ENCODE results near the gene MEAF6. TPM values are rescaled to one million over a fixed set of nuclear protein-coding genes. Genes with fewer than 3 reads are reported as not detected.

Gene MEAF6
- total and polyA plus RNA-seq, 2 of the 8 experiments (the other 6 are each of a cell fraction or from before 2014, with no cell fraction given) = 23.0 to 38.8 TPM

DNA sequence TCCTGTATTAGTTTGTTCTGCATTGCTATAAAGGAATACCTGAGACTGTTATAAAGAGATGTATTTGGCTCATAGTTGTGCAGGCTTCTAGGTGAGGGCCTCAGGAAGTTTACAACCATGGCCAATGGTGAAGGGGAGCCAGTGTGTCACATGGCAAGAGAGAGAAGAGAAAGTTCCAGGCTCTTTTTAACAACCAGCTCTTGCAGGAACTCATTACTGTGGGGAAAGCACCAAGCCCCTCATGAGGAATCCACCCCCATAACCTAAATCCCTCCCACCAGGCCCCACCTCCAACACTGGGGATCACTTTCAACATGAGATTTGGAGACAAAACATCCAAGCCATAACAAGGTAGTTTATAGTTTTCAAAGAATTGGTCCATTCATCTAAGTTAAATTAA lies 5.0 kb upstream of the MEAF6 start (continued):
- TF ChIP-seq, protein P1, sequence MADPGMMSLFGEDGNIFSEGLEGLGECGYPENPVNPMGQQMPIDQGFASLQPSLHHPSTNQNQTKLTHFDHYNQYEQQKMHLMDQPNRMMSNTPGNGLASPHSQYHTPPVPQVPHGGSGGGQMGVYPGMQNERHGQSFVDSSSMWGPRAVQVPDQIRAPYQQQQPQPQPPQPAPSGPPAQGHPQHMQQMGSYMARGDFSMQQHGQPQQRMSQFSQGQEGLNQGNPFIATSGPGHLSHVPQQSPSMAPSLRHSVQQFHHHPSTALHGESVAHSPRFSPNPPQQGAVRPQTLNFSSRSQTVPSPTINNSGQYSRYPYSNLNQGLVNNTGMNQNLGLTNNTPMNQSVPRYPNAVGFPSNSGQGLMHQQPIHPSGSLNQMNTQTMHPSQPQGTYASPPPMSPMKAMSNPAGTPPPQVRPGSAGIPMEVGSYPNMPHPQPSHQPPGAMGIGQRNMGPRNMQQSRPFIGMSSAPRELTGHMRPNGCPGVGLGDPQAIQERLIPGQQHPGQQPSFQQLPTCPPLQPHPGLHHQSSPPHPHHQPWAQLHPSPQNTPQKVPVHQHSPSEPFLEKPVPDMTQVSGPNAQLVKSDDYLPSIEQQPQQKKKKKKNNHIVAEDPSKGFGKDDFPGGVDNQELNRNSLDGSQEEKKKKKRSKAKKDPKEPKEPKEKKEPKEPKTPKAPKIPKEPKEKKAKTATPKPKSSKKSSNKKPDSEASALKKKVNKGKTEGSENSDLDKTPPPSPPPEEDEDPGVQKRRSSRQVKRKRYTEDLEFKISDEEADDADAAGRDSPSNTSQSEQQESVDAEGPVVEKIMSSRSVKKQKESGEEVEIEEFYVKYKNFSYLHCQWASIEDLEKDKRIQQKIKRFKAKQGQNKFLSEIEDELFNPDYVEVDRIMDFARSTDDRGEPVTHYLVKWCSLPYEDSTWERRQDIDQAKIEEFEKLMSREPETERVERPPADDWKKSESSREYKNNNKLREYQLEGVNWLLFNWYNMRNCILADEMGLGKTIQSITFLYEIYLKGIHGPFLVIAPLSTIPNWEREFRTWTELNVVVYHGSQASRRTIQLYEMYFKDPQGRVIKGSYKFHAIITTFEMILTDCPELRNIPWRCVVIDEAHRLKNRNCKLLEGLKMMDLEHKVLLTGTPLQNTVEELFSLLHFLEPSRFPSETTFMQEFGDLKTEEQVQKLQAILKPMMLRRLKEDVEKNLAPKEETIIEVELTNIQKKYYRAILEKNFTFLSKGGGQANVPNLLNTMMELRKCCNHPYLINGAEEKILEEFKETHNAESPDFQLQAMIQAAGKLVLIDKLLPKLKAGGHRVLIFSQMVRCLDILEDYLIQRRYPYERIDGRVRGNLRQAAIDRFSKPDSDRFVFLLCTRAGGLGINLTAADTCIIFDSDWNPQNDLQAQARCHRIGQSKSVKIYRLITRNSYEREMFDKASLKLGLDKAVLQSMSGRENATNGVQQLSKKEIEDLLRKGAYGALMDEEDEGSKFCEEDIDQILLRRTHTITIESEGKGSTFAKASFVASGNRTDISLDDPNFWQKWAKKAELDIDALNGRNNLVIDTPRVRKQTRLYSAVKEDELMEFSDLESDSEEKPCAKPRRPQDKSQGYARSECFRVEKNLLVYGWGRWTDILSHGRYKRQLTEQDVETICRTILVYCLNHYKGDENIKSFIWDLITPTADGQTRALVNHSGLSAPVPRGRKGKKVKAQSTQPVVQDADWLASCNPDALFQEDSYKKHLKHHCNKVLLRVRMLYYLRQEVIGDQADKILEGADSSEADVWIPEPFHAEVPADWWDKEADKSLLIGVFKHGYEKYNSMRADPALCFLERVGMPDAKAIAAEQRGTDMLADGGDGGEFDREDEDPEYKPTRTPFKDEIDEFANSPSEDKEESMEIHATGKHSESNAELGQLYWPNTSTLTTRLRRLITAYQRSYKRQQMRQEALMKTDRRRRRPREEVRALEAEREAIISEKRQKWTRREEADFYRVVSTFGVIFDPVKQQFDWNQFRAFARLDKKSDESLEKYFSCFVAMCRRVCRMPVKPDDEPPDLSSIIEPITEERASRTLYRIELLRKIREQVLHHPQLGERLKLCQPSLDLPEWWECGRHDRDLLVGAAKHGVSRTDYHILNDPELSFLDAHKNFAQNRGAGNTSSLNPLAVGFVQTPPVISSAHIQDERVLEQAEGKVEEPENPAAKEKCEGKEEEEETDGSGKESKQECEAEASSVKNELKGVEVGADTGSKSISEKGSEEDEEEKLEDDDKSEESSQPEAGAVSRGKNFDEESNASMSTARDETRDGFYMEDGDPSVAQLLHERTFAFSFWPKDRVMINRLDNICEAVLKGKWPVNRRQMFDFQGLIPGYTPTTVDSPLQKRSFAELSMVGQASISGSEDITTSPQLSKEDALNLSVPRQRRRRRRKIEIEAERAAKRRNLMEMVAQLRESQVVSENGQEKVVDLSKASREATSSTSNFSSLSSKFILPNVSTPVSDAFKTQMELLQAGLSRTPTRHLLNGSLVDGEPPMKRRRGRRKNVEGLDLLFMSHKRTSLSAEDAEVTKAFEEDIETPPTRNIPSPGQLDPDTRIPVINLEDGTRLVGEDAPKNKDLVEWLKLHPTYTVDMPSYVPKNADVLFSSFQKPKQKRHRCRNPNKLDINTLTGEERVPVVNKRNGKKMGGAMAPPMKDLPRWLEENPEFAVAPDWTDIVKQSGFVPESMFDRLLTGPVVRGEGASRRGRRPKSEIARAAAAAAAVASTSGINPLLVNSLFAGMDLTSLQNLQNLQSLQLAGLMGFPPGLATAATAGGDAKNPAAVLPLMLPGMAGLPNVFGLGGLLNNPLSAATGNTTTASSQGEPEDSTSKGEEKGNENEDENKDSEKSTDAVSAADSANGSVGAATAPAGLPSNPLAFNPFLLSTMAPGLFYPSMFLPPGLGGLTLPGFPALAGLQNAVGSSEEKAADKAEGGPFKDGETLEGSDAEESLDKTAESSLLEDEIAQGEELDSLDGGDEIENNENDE (IDR thresholded peaks at IDR 0.05; ENCODE audit: insufficient replicate concordance, low read length) = no peak
- TF ChIP-seq GABPA (IDR thresholded peaks at IDR 0.05; ENCODE audit: borderline replicate concordance, insufficient read depth, low read length) = no peak
- TF ChIP-seq EZH2 (IDR thresholded peaks at IDR 0.05; ENCODE audit: low read depth, low read length, severe bottlenecking) = no peak
- no peak for TF ChIP-seq TEAD4 (IDR thresholded peaks at IDR 0.05; ENCODE audit: low read depth, low read length)
- TF ChIP-seq CBX5 (IDR thresholded peaks at IDR 0.05; ENCODE audit: low read depth, low read length) = no peak
- no peak for TF ChIP-seq RAD21 (IDR thresholded peaks at IDR 0.05 in 1 of 2, conservative IDR thresholded peaks at IDR 0.05 in 1 of 2; ENCODE audit: low read depth in 2 of 2, low read length in 2 of 2)
- TF ChIP-seq CBX8 (IDR thresholded peaks at IDR 0.05; ENCODE audit: borderline replicate concordance, low read depth, low read length) = no peak
- TF ChIP-seq CHD2 (IDR thresholded peaks at IDR 0.05; ENCODE audit: low read length) = no peak
